K562 (cell line): ENCODE data around the gene COG4. TPM values are rescaled to one million over a fixed set of nuclear protein-coding genes. Genes with fewer than 3 reads are reported as not detected.
A peak's percentile ranks its signal among the peaks of the same experiment; 100 is the strongest.

Experiments
- ARHGAP35 ChIP-seq: fragments of 450-650 bp; IDR thresholded peaks from 2 replicates; pipeline ENCODE4 v1.6.1; 2018; ENCODE audit not compliant: partially characterized antibody
- GABPB2 ChIP-seq: fragments of 250-450 bp; sonication (Bioruptor Pico); conservative IDR thresholded peaks from 2 replicates; pipeline ENCODE4 v1.5.1; 2021; ENCODE audit warnings: mild to moderate bottlenecking
- HMGN3 ChIP-seq: IDR thresholded peaks from 2 replicates; pipeline ENCODE4 v1.6.1; 2011; ENCODE audit warnings: borderline replicate concordance, low read depth, mild to moderate bottlenecking, mixed read lengths, low read length; ENCODE audit not compliant: insufficient read length; ENCODE audit errors: extremely low read depth
- NFYB ChIP-seq: IDR thresholded peaks from 2 replicates; pipeline ENCODE4 v1.6.1; 2011; ENCODE audit warnings: mild to moderate bottlenecking, moderate library complexity; ENCODE audit not compliant: insufficient read length; ENCODE audit errors: extremely low read depth
- NR2C1 ChIP-seq, 2 experiments: fragments of 450-650 bp; IDR thresholded peaks; 2 replicates each; pipeline ENCODE4 v1.6.1; 2017; ENCODE audit warnings: mild to moderate bottlenecking in 2 of 2, antibody characterized with exemption in 1 of 2, inconsistent platforms in 1 of 2, missing compliant biosample characterization in 1 of 2, missing genetic modification characterization in 1 of 2
- POLR2AphosphoS5 ChIP-seq: IDR thresholded peaks from 2 replicates; pipeline ENCODE4 v1.6.1; 2011; ENCODE audit warnings: mild to moderate bottlenecking, low read depth, low read length, moderate library complexity; ENCODE audit not compliant: control insufficient read depth, insufficient read depth
- POLR2G ChIP-seq: fragments of 200-400 bp; formaldehyde crosslinking; IDR thresholded peaks from 2 replicates; pipeline ENCODE4 v1.6.1; 2017; ENCODE audit warnings: low read depth, mild to moderate bottlenecking, antibody characterized with exemption, low read length, moderate library complexity
- RAD21 ChIP-seq, 2 experiments: fragments of 250-450 bp in 1 of 2; fragments of 450-650 bp in 1 of 2; sonication (Bioruptor Pico) in 1 of 2; formaldehyde crosslinking in 1 of 2; IDR thresholded peaks in 1 of 2; conservative IDR thresholded peaks in 1 of 2; 2 replicates each; pipeline versions ENCODE4 v1.4.0 to v1.8.0; 2020 to 2022; ENCODE audit warnings: mild to moderate bottlenecking in 2 of 2, moderate library complexity in 1 of 2
- RB1 ChIP-seq: fragments of 450-650 bp; IDR thresholded peaks from 2 replicates; pipeline ENCODE4 v1.6.1; 2017; ENCODE audit warnings: low read depth, mild to moderate bottlenecking
- RBM22 ChIP-seq: fragments of 200-400 bp; formaldehyde crosslinking; IDR thresholded peaks from 2 replicates; pipeline ENCODE4 v1.6.1; 2018; ENCODE audit warnings: low read length, low read depth; ENCODE audit not compliant: poor library complexity, severe bottlenecking
- SAFB2 ChIP-seq: fragments of 200-400 bp; formaldehyde crosslinking; IDR thresholded peaks from 2 replicates; pipeline ENCODE4 v1.6.1; 2018; ENCODE audit warnings: borderline replicate concordance, low read length, low read depth, moderate library complexity; ENCODE audit not compliant: severe bottlenecking
- SMC3 ChIP-seq: conservative IDR thresholded peaks from 2 replicates; pipeline ENCODE4 v1.6.1; 2011; ENCODE audit warnings: low read depth, low read length, improper control_type of control experiment; ENCODE audit not compliant: insufficient read depth
- SNIP1 ChIP-seq: fragments of 450-650 bp; IDR thresholded peaks from 2 replicates; pipeline ENCODE4 v1.7.1; 2017; ENCODE audit warnings: low read depth, mild to moderate bottlenecking
- XRCC3 ChIP-seq: fragments of 450-650 bp; IDR thresholded peaks from 2 replicates; pipeline ENCODE4 v1.6.1; 2017; ENCODE audit warnings: mild to moderate bottlenecking, moderate library complexity
- ZC3H8 ChIP-seq: fragments of 450-650 bp; IDR thresholded peaks from 2 replicates; pipeline ENCODE4 v1.6.1; 2017
- ZNF174 ChIP-seq: fragments of 250-450 bp; sonication (Bioruptor Pico); IDR thresholded peaks from 2 replicates; pipeline ENCODE4 v1.4.0; 2020; ENCODE audit warnings: mild to moderate bottlenecking
- ZNF41 ChIP-seq: fragments of 250-450 bp; sonication (Bioruptor Pico); conservative IDR thresholded peaks from 2 replicates; pipeline ENCODE4 v1.4.0; 2020; ENCODE audit warnings: mild to moderate bottlenecking
- polyA plus RNA-seq, 8 experiments: library from polyadenylated mRNA; depleted of rRNA in 4 of 8; stranded (reverse) in 5 of 8; unstranded in 3 of 8; fragments of >200 nt; fragmentation: Nextera tagmentation in 2 of 8; fragmentation: Illumina TruSeq in 1 of 8; extraction: Ambion mirVana in 2 of 8; extraction: Trizol in 1 of 8; gene quantifications; 2 replicates each; pipeline versions ENCODE4 v1.2.1 to v1.2.3, GENCODE V29; 2011 to 2014; ENCODE audit warnings: inconsistent platforms in 1 of 8, missing spikeins in 1 of 8
- total RNA-seq, 7 experiments: library from RNA; depleted of rRNA in 6 of 7; stranded (reverse); fragments of >200 nt in 6 of 7; fragmentation: Illumina TruSeq in 2 of 7; extraction: Trizol in 2 of 7; gene quantifications; 2 replicates each; pipeline versions ENCODE4 v1.2.1 to v1.2.3, GENCODE V29; 2011 to 2021; ENCODE audit warnings: low replicate concordance in 1 of 7
- TF ChIP-seq, protein P1 (sequence below): fragments of 250-450 bp; sonication (Bioruptor Pico); IDR thresholded peaks from 2 replicates; pipeline ENCODE4 v1.8.0; 2022; ENCODE audit warnings: moderate library complexity, mild to moderate bottlenecking, inconsistent platforms
- TF ChIP-seq, protein P2 (sequence below): fragments of 450-650 bp; formaldehyde crosslinking; IDR thresholded peaks from 2 replicates; pipeline ENCODE4 v1.4.0; 2020; ENCODE audit warnings: mild to moderate bottlenecking, moderate library complexity
- TF ChIP-seq, protein P3 (sequence below), 2 experiments: fragments of 450-650 bp; conservative IDR thresholded peaks; 2 replicates each; pipeline ENCODE4 v1.6.1; 2017; ENCODE audit warnings: mild to moderate bottlenecking in 2 of 2, moderate library complexity in 2 of 2
- TF ChIP-seq, protein P4 (sequence below): sonication (generic); formaldehyde crosslinking; IDR thresholded peaks from 2 replicates; pipeline ENCODE4 v1.8.0; 2023; ENCODE audit warnings: mild to moderate bottlenecking, missing genetic modification reagents

COG4 gene
- total and polyA plus RNA-seq, 9 of the 15 experiments (the other 6 are each of a cell fraction or from before 2014, with no cell fraction given): 13.7 to 73.9 (median 44.2) TPM

DNA sequence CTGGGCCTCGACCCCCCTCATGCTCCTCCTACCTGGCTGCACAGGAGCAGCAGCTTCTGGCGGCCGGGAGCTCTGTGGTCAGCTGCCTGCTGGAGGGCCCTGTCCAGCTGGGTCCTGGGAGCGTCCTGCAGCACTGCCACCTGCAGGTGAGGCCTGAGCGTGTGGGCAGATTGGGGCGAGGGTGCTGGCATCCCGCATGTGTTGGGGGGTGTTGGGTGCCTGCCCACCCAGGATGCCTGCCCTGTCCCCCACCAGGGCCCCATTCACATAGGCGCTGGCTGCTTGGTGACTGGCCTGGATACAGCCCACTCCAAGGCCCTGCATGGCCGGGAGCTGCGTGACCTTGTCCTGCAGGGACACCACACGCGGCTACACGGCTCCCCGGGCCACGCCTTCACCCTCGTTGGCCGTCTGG, 52.4 kb downstream of the COG4 start (continued):
- TF ChIP-seq HMGN3 (peak; percentile 40), GABPB2 (CRISPR knock-in tag) (no peak), SNIP1 (no peak), XRCC3 (no peak), RBM22 (peak; percentile 53), SMC3 (0 out of 2 replicates have a peak, but pooled peaks have one; percentile 14), NFYB (no peak), ZNF41 (CRISPR knock-in tag) (no peak), POLR2G (no peak), SAFB2 (no peak), ZC3H8 (no peak), POLR2AphosphoS5 (no peak), ARHGAP35 (no peak), ZNF174 (CRISPR knock-in tag) (no peak), RB1 (no peak), NR2C1 (IDR thresholded peaks at IDR 0.05) (no peak), NR2C1 (tag; IDR thresholded peaks at IDR 0.05) (no peak), RAD21 (CRISPR knock-in tag; conservative IDR thresholded peaks at IDR 0.05 in 1 of 2, IDR thresholded peaks at IDR 0.05 in 1 of 2) (peak; percentile 62 to 72)
- TF ChIP-seq, protein P1, sequence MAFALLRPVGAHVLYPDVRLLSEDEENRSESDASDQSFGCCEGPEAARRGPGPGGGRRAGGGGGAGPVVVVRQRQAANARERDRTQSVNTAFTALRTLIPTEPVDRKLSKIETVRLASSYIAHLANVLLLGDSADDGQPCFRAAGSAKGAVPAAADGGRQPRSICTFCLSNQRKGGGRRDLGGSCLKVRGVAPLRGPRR (CRISPR knock-in tag): no peak
- TF ChIP-seq, protein P2, sequence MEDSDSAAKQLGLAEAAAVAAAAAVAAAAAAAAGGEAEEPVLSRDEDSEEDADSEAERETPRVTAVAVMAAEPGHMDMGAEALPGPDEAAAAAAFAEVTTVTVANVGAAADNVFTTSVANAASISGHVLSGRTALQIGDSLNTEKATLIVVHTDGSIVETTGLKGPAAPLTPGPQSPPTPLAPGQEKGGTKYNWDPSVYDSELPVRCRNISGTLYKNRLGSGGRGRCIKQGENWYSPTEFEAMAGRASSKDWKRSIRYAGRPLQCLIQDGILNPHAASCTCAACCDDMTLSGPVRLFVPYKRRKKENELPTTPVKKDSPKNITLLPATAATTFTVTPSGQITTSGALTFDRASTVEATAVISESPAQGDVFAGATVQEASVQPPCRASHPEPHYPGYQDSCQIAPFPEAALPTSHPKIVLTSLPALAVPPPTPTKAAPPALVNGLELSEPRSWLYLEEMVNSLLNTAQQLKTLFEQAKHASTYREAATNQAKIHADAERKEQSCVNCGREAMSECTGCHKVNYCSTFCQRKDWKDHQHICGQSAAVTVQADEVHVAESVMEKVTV (CRISPR knock-in tag): no peak
- TF ChIP-seq, protein P3, sequence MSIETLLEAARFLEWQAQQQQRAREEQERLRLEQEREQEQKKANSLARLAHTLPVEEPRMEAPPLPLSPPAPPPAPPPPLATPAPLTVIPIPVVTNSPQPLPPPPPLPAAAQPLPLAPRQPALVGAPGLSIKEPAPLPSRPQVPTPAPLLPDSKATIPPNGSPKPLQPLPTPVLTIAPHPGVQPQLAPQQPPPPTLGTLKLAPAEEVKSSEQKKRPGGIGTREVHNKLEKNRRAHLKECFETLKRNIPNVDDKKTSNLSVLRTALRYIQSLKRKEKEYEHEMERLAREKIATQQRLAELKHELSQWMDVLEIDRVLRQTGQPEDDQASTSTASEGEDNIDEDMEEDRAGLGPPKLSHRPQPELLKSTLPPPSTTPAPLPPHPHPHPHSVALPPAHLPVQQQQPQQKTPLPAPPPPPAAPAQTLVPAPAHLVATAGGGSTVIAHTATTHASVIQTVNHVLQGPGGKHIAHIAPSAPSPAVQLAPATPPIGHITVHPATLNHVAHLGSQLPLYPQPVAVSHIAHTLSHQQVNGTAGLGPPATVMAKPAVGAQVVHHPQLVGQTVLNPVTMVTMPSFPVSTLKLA (conservative IDR thresholded peaks at IDR 0.05): no peak
- TF ChIP-seq, protein P4, sequence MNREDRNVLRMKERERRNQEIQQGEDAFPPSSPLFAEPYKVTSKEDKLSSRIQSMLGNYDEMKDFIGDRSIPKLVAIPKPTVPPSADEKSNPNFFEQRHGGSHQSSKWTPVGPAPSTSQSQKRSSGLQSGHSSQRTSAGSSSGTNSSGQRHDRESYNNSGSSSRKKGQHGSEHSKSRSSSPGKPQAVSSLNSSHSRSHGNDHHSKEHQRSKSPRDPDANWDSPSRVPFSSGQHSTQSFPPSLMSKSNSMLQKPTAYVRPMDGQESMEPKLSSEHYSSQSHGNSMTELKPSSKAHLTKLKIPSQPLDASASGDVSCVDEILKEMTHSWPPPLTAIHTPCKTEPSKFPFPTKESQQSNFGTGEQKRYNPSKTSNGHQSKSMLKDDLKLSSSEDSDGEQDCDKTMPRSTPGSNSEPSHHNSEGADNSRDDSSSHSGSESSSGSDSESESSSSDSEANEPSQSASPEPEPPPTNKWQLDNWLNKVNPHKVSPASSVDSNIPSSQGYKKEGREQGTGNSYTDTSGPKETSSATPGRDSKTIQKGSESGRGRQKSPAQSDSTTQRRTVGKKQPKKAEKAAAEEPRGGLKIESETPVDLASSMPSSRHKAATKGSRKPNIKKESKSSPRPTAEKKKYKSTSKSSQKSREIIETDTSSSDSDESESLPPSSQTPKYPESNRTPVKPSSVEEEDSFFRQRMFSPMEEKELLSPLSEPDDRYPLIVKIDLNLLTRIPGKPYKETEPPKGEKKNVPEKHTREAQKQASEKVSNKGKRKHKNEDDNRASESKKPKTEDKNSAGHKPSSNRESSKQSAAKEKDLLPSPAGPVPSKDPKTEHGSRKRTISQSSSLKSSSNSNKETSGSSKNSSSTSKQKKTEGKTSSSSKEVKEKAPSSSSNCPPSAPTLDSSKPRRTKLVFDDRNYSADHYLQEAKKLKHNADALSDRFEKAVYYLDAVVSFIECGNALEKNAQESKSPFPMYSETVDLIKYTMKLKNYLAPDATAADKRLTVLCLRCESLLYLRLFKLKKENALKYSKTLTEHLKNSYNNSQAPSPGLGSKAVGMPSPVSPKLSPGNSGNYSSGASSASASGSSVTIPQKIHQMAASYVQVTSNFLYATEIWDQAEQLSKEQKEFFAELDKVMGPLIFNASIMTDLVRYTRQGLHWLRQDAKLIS (CRISPR knock-in tag): no peak
